GM18502 (cell line): ENCODE measurements around the gene MCOLN2.
A peak's percentile ranks its signal among the peaks of the same experiment; 100 is the strongest.

ENCODE experiments used
- ATAC-seq: cut with Tn5 transposase; IDR thresholded peaks from one replicate; pipeline ENCODE4 v1.9.1; 2021; ENCODE audit warnings: mild to moderate bottlenecking; ENCODE audit not compliant: unreplicated experiment, poor library complexity

Gene MCOLN2

DNA sequence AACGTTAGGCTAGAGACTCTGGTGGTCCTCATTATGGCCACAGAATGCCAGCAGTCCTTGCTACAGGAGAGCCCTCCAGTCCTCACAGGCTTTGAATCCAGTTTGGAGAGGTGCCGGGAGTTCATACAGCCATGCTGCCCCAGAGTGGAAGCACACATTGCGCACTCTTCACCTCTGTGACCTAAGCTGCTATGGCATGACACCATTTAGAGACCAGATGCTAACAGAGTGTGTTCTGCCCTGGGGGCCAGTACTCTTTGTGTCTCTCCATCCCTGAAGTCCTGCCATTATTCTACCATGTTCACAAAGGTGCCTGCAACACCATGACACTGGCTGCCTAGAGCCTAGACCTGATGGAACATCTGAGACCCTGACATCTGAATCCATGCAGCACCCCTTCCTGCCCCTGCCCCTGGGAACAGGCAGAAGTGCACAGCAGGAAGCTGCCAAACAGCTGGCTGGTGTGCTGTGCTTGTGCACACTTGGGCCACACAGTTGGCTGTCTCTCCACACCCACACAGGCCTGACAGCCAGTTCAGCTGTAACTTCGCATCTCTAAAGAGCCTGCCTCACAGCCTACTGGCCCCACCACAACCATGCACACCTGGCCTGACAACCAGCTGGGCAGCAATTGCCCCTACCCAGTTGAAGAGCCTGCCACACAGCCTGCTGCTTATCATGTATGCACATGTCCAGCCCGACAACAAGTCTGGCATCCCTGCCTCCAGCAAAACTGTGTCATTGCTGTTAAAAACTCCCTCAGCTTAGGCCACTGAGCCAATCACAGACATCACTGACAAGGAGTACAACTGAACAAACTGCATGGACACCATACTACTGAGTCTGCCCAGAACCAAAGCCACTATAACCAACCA is 49.1 kb downstream of the MCOLN2 start:
- ATAC-seq = no peak

DNA sequence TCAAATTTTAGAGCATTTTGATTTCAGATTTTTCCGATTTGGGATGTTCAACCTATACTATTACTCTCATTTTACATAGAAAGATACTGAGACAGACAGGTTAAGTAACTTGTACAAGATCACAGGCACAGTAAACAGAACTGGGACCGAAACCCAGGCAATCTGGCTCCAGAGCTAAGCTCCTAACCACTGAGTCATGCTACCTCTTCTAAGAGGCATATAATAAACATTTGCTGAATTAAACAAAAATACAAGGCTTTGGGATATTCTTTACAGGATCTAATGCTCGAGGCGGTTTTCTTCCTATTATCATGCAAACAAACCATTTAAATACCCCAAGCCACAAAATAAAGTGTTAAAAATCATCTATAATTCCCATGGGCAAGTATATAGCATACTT is 50.3 kb downstream of the MCOLN2 start:
- no peak for ATAC-seq

DNA sequence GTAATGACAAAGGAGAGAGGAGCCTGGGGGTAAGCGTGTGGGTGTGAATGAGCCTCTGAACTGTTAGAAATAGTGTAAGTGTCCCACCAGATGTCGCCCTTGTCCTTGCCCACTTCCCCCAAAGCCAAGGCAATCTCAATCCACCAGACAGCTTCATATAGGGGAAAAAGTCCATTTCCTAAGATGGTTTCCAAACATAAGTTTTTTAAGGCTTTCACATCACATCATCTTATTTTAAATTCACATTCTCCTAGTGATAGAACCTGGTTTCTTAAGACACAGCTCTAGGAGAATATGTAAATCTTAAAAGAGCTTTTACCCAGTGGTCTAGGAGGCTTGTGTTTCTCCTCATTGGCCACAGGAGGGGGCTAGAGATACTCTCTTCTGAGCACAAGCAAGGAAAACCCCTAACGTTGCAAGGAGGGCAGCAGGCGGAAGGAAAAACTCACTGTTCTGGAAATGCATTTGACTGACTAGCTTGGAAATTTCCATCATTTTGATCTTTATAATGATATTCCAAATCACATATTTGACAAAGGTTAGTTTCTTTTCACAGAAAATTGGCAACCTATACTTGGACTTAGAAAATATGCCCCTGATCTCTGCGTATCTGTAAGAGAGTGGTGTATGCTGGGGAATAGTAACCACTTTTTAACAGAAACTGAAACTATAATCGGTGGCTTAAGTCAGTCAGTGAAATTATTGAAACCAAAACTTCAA is 52.0 kb downstream of the MCOLN2 start:
- peak; percentile 85 for ATAC-seq

DNA sequence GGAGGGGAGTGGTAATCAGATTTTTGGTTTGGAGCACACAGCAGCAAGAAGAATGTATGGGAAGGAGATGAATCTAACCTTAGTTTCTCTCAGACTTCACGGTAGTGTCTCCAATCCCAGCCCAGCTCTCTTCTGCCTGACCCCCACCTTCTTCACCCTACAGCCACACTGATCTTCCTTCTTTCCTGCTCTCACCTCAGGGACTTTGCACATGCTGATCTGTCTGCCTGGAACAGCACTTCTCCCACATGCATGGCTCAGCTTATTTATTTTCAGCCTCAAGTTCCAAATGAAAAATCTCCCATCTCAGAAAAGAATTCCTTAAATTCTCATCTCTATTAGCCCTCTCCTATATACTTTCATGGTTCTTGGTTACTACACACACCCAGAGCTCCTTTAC is 55.1 kb downstream of the MCOLN2 start:
- ATAC-seq = no peak

DNA sequence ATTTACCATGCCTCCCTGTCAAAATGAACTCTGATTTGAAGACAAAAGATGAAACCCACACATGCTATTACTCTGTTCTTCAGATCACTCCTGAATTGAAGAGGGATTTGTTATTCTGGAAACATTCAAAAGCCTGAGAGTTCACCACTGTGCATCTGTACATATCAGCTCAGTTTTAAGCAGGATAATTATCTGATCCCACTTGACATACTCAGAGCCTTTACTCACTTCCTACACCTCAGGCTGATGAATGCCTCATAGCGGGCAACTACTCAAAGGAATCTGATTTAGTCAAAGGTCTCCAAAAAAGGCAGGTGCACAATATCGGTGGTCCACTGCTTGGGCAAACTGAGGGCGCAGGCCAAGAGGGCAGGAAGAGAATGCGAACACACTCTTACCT is 56.4 kb downstream of the MCOLN2 start:
- no peak for ATAC-seq

DNA sequence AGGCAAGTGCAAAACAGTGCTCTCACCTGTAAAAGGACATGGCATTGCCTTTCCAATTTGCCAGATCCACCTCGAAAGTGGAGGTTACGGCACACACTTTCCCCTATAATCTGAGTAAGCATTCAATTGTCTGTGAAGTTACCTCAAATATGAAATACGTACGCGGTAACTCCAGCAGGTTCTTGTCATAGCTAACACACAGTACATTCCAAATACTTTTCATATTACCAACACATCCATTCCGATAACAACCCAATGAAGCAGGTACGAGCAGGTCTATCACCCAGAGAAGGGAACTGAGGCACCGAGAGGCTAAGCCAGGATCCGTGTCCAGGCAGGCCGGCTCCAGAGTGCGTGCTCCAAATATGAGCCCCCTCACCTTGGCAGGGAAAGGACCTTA is 57.2 kb downstream of the MCOLN2 start:
- ATAC-seq = no peak

DNA sequence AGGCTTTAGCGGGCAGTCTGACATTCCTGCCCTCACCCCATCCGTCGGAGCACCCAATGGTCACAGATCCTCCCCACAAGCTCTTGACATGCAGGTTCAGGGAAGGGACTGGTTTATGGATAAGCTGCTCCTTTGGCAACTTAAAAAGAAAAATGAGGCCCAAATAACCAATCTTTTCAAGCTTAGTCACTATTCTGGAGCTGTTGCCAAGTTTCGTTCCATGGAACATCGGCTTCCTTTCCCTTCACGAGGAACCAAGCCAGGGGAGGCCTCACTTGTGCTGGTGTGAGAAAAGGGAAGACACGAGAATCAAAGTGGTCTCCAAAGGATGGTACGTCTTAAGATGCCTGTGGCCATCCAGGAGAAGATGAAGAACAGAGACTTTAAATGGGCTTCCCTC is 57.8 kb downstream of the MCOLN2 start:
- ATAC-seq = no peak

DNA sequence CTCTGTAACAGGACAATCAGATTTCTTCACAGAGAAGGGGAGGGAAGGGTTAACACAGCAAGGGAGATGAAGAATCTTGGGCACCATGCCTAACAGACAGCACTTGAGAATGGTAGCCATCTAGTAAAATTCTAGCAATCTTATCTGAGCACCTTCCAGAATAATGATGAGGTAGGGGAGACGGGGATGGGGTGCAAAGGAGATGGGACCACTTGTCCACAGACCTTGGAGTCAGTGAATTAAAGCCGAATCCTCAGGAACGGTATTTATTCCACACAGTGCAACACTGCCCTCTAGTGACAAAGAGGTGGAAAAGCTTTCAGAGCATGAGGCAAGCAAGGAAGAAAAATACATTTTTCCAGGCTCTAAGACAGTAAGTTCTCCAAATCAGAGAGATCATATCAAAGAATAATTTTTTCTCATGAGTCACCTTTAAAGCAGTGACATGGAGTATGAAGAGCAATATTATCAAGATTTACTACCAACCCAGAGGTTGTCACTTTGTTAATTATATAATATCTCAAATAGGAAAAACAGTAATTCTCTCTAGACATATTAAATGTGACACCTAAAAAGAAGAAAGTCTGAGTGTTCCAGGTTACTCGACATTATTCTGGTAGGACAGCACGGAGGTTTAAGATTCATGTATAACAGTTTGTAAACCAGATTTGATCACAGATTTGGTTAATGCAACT is 60.6 kb downstream of the MCOLN2 start:
- ATAC-seq = peak; percentile 58

DNA sequence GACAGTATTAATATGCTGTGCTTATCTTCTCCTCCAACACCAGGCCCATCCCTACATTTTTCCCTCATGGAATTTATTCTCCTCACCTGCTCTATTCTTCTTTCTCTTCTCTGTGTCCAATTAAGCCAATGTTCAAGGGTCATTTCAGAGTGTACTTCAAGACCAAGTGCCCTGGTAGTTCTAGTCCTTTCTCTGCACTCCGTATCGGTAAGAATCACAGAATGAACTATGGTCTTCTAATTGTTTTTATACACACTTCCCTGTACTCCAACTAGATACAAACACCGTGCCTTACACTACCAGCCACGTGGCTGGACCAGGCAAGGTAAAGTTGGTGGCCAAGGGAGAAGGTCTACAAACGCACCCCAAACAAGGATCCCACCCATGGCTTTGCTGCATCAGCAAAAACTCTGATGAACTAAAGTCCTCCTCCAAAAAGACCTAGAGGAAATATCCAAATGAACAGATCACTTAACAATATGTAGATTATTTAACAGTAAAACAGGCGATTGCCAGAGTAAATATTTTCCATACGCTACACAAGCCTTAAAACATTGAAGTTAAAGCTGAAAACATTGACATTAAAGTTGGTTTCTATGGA is 63.8 kb downstream of the MCOLN2 start:
- no peak for ATAC-seq

DNA sequence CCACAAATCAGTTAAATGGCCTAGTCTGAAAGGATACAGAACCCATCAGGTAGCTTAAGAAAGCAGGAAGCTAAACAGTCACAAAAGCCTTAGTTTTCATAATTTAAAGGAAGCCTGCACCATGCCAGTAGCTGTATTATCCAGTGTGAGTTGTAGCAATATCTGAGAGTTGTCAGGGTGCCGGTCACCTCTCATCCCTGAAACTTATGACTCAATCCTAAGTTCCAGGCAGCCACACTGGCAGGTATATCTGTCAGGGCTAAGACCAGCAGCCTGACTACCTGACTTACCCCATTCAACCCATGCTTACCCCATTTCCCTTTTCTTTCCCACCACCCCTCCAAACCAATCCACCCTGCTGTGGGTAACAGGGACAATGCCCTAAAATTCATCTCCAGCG is 66.1 kb downstream of the MCOLN2 start:
- no peak for ATAC-seq

DNA sequence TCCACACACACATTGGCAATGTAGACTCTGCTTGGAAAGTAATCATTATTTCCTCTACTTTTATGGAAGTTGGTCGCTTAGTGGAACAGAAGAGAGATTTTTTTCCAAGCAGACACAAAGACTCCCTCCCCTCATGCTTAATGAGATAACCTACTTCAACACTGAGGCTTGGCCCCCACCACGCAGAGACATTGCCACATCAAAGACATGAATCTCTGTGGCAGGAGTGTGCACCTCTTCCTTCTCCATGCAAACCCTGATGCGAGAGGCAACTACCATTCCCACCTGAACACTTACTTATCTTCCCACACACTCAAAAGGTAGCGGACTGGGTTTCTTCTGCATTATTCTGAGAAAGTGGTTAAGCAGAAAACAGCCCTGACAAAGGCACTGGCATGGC is 66.6 kb downstream of the MCOLN2 start:
- no peak for ATAC-seq

DNA sequence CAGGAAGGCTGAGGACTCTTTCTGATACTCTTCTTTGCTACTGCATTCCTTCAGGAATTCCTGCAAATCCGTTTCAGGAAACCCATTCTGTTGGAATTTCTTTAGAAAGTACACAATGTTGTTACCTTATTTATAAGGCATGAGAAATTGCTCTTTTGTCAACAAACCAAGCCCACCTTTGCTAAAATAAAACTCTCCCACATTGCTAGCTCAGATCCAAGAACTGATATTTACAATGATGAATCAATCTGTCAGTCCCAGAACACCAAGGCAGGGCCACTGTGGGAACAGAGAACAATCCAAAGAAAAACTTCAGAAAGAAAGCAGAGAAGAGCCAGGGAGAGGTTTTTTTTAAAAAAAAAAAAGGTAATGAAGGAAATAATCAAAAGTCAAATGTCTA is 67.3 kb downstream of the MCOLN2 start:
- ATAC-seq = no peak

DNA sequence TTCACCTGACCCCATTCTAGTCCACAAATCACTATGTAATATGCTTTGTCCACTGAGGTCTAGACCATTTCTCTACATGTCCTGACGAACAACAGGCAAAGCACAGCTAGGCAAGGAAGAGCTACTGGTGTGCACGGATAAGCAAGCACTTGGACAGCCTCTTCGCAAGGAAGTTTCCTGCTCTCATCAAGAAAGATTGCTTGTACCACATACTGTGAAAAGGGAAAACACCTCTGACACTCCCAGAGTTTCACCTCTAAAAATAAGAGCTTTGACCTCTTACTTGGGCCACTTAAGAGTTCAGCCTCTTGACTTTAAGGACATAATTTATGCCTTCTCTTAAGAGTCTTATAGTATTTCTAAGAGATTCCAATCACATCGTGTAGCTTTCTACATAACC is 67.9 kb downstream of the MCOLN2 start:
- no peak for ATAC-seq

DNA sequence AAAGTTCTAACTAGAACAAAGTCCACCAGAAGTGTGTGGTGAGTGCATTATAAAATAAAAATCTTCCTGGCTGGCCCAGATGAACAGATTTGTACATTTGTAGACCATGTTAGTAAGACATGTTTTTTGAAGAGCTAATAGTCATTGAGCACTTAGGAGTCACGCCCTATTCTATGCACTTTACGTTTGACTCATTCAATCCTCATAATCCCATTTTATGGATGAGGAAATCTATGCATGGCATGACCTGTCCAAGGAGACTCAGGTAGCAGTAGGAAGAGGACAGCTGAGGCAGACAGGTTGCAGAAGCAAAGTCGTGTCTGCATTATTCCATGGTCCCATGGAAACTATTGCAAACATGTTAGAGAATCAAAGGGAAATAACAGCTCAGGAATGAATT is 73.6 kb downstream of the MCOLN2 start:
- ATAC-seq = no peak

DNA sequence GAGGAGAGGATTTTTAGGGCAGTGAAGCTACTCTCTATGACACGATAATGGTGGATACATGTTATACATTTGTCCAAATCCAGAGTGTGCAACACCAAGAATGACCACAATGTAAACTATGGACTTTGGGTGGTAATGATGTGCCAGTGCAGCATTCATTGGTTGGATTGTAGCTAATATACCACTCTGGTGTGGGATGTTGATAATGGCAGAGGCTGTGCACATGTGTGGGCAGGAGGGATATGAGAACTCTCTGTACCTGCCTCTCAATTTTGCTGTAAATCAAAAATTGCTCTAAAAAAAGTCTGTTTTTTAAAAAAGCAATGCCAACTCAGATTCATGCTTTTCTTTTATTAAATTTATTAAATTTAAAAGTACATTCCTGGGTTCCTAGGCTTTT is 76.8 kb downstream of the MCOLN2 start:
- no peak for ATAC-seq

DNA sequence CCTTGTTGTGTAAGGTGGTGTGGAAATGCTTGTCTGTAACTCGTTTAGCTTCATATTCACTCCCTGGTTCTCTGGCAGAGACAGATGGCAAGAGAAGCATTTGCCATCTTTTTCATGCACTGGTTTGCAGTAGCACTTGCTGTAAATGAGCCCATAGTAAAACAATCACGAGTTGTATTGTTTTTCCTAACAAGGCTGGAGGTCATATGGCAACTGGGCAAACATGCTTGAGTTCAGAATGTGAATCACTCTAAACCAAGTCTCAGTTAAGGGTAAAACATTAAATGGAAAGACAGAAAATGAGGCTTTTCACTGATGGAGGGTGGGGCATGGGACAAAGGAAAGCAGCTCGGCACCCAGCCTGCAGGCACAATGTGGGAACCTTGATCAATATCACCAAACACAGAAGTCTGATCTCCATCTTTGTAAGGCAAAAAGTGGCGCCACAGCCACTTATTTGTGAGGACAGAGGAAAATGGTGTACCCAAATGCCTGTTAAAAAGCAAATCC is 77.4 kb downstream of the MCOLN2 start:
- ATAC-seq = no peak

DNA sequence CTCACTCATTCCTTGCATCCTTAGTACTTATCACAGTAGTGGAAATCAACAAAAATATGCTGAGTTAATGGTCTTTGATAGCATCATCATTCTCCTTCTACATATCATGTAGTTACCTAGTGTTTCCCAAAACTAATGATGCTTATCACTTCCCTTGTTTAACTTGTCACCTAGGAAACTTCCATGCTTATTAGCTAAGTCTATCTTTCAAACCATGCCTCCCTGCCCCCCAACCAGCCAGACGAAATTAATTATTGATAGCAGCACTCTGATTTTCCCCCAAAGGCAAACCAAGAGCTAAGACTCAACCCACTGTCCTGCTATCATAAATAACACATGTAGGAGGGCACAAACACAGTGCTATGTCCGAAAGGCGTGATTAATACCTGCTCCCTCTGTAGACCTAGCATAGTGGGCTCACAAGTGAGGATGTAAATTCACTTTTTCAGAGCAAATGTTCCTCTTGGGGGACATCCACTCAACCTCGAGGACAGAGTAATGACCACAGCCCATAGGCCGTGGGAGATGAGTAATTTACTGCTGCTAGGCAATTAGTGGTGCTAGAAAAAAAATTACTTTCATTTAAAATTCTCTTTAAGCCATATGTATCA is 78.1 kb downstream of the MCOLN2 start:
- ATAC-seq = no peak

DNA sequence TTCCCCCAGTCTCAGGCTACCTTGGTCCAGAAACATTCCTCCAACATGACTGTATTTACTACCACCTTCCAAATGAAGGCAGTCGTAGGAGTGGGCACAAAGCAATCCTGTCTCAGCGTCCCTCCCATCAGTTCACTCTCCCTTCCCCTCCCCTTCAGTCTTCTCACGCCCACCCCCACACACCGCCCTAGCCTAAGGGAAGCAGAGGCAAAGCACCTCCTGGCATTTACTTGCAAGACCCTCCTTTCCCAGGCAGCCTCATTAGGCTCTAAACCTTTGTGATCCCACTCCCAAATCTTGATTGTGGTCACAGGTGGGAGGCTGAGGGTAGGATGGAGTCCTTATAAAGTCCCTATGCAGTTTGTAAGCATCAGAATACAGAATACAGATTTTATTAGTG is 80.0 kb downstream of the MCOLN2 start:
- ATAC-seq = no peak

DNA sequence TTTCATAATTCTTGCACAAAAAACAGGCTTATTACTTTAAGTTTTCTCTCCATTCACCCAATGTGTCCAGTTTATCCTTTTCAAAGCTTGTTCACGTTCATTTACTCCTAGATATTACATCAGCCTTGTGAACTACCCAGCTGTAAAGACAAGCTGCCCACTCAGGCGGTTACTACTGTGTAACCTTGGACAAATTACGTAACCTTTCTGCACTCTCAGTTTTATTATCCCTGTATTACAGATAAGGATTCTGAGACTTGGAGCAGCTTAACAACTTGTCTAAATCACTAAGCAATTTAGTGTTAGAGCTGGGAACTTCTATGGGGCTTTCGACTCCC is 83.4 kb downstream of the MCOLN2 start:
- no peak for ATAC-seq
